BLaER1 treated with 17β-estradiol and CSF1 and Interleukin-3, amounts not matched to agents 10 nM and 100 nM (cell line): ENCODE measurements around the gene APBA3.

Experiments used
- H3K27ac ChIP-seq, 11 experiments: shearing (Covaris generic); formaldehyde crosslinking; 2 replicates each; pipeline ENCODE4 v1.8.1; 2022
- H3K27me3 ChIP-seq, 11 experiments: shearing (Covaris generic); formaldehyde crosslinking; 2 replicates each; pipeline ENCODE4 v1.8.1; 2022
- H3K36me3 ChIP-seq, 11 experiments: shearing (Covaris generic); formaldehyde crosslinking; 2 replicates each; pipeline ENCODE4 v1.8.1; 2022
- H3K4me1 ChIP-seq, 10 experiments: shearing (Covaris generic); formaldehyde crosslinking; 2 replicates each; pipeline ENCODE4 v1.8.1; 2022
- H3K4me2 ChIP-seq, 11 experiments: shearing (Covaris generic); formaldehyde crosslinking; 2 replicates each; pipeline ENCODE4 v1.8.1; 2022
- H3K4me3 ChIP-seq, 10 experiments: shearing (Covaris generic); formaldehyde crosslinking; 2 replicates each; pipeline ENCODE4 v1.8.1; 2022
- H3K9ac ChIP-seq, 11 experiments: shearing (Covaris generic); formaldehyde crosslinking; 2 replicates each; pipeline ENCODE4 v1.8.1; 2022
- H3K9me3 ChIP-seq, 11 experiments: shearing (Covaris generic); formaldehyde crosslinking; replicated peaks in 1 of 11; 2 replicates each; pipeline ENCODE4 v1.8.1; 2022
- H4K20me1 ChIP-seq, 11 experiments: shearing (Covaris generic); formaldehyde crosslinking; 2 replicates each; pipeline ENCODE4 v1.8.1; 2022
- Cebpa-rat ChIP-seq, 11 experiments: shearing (Covaris generic); IDR thresholded peaks; 2 replicates each; pipeline ENCODE4 v1.8.1; 2022

APBA3 gene

GRCh38 chr19:3736106-3736724, 25.3 kb downstream of the APBA3 start:
- H4K20me1 ChIP-seq, result no peaks in the 10 kb centered on the region
- no peak overlapping the region for H3K9ac ChIP-seq
- H3K4me2 ChIP-seq, result no peak overlapping the region
- no peak overlapping the region for H3K4me3 ChIP-seq
- no peak overlapping the region for H3K27ac ChIP-seq
- no peaks in the 10 kb centered on the region for H3K36me3 ChIP-seq
- peaks cover 0 to 12% (median 5%) of the 10 kb centered on the region in 10 experiments; a peak in 5 of 20 replicates for H3K4me1 ChIP-seq
- H3K27me3 ChIP-seq, result no peaks in the 10 kb centered on the region
- no peaks in the 10 kb centered on the region for H3K9me3 ChIP-seq
- TF ChIP-seq Cebpa-rat (IDR thresholded peaks at IDR 0.05), result no peak

- no peak overlapping the region for H3K9ac ChIP-seq
- no peak overlapping the region for H3K4me2 ChIP-seq
- H3K27ac ChIP-seq, result no peak overlapping the region
- no peak for TF ChIP-seq Cebpa-rat (IDR thresholded peaks at IDR 0.05)
- no peaks in the 10 kb centered on the region for H4K20me1 ChIP-seq
- H3K4me3 ChIP-seq, result no peak overlapping the region
- H3K4me1 ChIP-seq, result peaks cover 0 to 6% (median 2%) of the 10 kb centered on the region in 10 experiments; a peak in 5 of 20 replicates
- no peaks in the 10 kb centered on the region for H3K36me3 ChIP-seq
- H3K27me3 ChIP-seq, result no peaks in the 10 kb centered on the region
- no peaks in the 10 kb centered on the region for H3K9me3 ChIP-seq
Observed at GRCh38 chr19:3734310-3734600, 27.2 kb downstream of the APBA3 start.

GRCh38 chr19:3733549-3734309, 27.8 kb downstream of the APBA3 start:
- no peak overlapping the region for H3K4me2 ChIP-seq
- no peaks in the 10 kb centered on the region for H3K36me3 ChIP-seq
- H3K4me1 ChIP-seq, result peaks cover 0 to 6% (median 4%) of the 10 kb centered on the region in 10 experiments; a peak in 10 of 20 replicates
- no peak overlapping the region for H3K27ac ChIP-seq
- no peaks in the 10 kb centered on the region for H3K27me3 ChIP-seq
- TF ChIP-seq Cebpa-rat (IDR thresholded peaks at IDR 0.05), result no peak
- H4K20me1 ChIP-seq, result no peaks in the 10 kb centered on the region
- H3K4me3 ChIP-seq, result no peak overlapping the region
- H3K9ac ChIP-seq, result no peak overlapping the region
- H3K9me3 ChIP-seq, result no peaks in the 10 kb centered on the region

GRCh38 chr19:3732108-3732507, 29.4 kb downstream of the APBA3 start:
- no peaks in the 10 kb centered on the region for H3K27me3 ChIP-seq
- TF ChIP-seq Cebpa-rat (IDR thresholded peaks at IDR 0.05), result no peak
- H3K36me3 ChIP-seq, result no peaks in the 10 kb centered on the region

GRCh38 chr19:3730457-3730958, 31.0 kb downstream of the APBA3 start:
- Histone ChIP-seq H3K27ac (no peak overlapping the region), H3K4me3 (no peak overlapping the region), H3K9ac (no peak overlapping the region), H3K27me3 (no peaks in the 10 kb centered on the region), H3K9me3 (no peaks in the 10 kb centered on the region), H3K4me1 (peaks cover 0 to 20% (median 8%) of the 10 kb centered on the region in 10 experiments; a peak in 11 of 20 replicates), H4K20me1 (no peaks in the 10 kb centered on the region), H3K4me2 (no peak overlapping the region), H3K36me3 (no peaks in the 10 kb centered on the region)
- no peak for TF ChIP-seq Cebpa-rat (IDR thresholded peaks at IDR 0.05)

More at GRCh38 chr19:3732108-3732507, 29.4 kb downstream of the APBA3 start:
- no peak overlapping the region for H3K4me3 ChIP-seq
- H3K4me2 ChIP-seq, result no peak overlapping the region
- no peak overlapping the region for H3K27ac ChIP-seq
- no peaks in the 10 kb centered on the region for H3K9me3 ChIP-seq
- H3K4me1 ChIP-seq, result peaks cover 0 to 20% (median 8%) of the 10 kb centered on the region in 10 experiments; a peak in 11 of 20 replicates
- H3K9ac ChIP-seq, result no peak overlapping the region
- no peaks in the 10 kb centered on the region for H4K20me1 ChIP-seq

- no peak overlapping the region for H3K9ac ChIP-seq
- peaks cover 15 to 32% (median 24%) of the 10 kb centered on the region in 11 experiments for H3K27me3 ChIP-seq
- H3K4me2 ChIP-seq, result no peak overlapping the region
- peaks cover 0 to 6% (median 0%) of the 10 kb centered on the region in 11 experiments; a peak in 3 of 22 replicates for H3K9me3 ChIP-seq
- no peaks in the 10 kb centered on the region for H3K36me3 ChIP-seq
- H4K20me1 ChIP-seq, result no peaks in the 10 kb centered on the region; a peak in 1 of 22 replicates
- H3K4me3 ChIP-seq, result no peak overlapping the region
- peaks cover 0 to 29% (median 18%) of the 10 kb centered on the region in 10 experiments; a peak in 16 of 20 replicates for H3K4me1 ChIP-seq
- H3K27ac ChIP-seq, result no peak overlapping the region
- TF ChIP-seq Cebpa-rat (IDR thresholded peaks at IDR 0.05), result no peak
Observed at GRCh38 chr19:3725640-3726310, 35.7 kb downstream of the APBA3 start.

- H3K9ac ChIP-seq, result no peak overlapping the region
- H3K27ac ChIP-seq, result no peak overlapping the region
- H3K4me2 ChIP-seq, result no peak overlapping the region
- no peaks in the 10 kb centered on the region; a peak in 1 of 22 replicates for H4K20me1 ChIP-seq
- peaks cover 0 to 33% (median 19%) of the 10 kb centered on the region in 10 experiments; a peak in 16 of 20 replicates for H3K4me1 ChIP-seq
- no peak for TF ChIP-seq Cebpa-rat (IDR thresholded peaks at IDR 0.05)
- H3K27me3 ChIP-seq, result peaks cover 15 to 38% (median 30%) of the 10 kb centered on the region in 11 experiments
- no peaks in the 10 kb centered on the region for H3K36me3 ChIP-seq
- H3K4me3 ChIP-seq, result no peak overlapping the region
- peaks cover 0 to 6% (median 0%) of the 10 kb centered on the region in 11 experiments; a peak in 3 of 22 replicates for H3K9me3 ChIP-seq
Observed at GRCh38 chr19:3725121-3725520, 36.4 kb downstream of the APBA3 start.

- no peaks in the 10 kb centered on the region; a peak in 1 of 22 replicates for H4K20me1 ChIP-seq
- H3K27ac ChIP-seq, result no peak overlapping the region
- no peaks in the 10 kb centered on the region for H3K36me3 ChIP-seq
- no peak overlapping the region for H3K4me3 ChIP-seq
- H3K4me1 ChIP-seq, result peaks cover 0 to 33% (median 18%) of the 10 kb centered on the region in 10 experiments; a peak in 16 of 20 replicates
- peak overlapping the region in 1 of 11 experiments; percentile 7; a peak in 1 of 22 replicates for H3K9ac ChIP-seq
- peaks cover 0 to 6% (median 0%) of the 10 kb centered on the region in 11 experiments; a peak in 3 of 22 replicates for H3K9me3 ChIP-seq
- H3K27me3 ChIP-seq, result peaks cover 15 to 42% (median 32%) of the 10 kb centered on the region in 11 experiments
- TF ChIP-seq Cebpa-rat (IDR thresholded peaks at IDR 0.05), result no peak
- peak overlapping the region in 1 of 11 experiments; percentile 21; a peak in 1 of 22 replicates for H3K4me2 ChIP-seq
Observed at GRCh38 chr19:3723883-3724282, 37.6 kb downstream of the APBA3 start.

- H3K4me3 ChIP-seq, result no peak overlapping the region
- H3K4me2 ChIP-seq, result no peak overlapping the region
- peaks cover 0 to 6% (median 0%) of the 10 kb centered on the region in 11 experiments; a peak in 3 of 22 replicates for H3K9me3 ChIP-seq
- H3K9ac ChIP-seq, result no peak overlapping the region
- TF ChIP-seq Cebpa-rat (IDR thresholded peaks at IDR 0.05), result no peak
- H4K20me1 ChIP-seq, result no peaks in the 10 kb centered on the region; a peak in 1 of 22 replicates
- peaks cover 0 to 33% (median 15%) of the 10 kb centered on the region in 10 experiments; a peak in 16 of 20 replicates for H3K4me1 ChIP-seq
- peaks cover 15 to 42% (median 32%) of the 10 kb centered on the region in 11 experiments for H3K27me3 ChIP-seq
- H3K36me3 ChIP-seq, result no peaks in the 10 kb centered on the region
- no peak overlapping the region for H3K27ac ChIP-seq
Observed at GRCh38 chr19:3723110-3723488, 38.4 kb downstream of the APBA3 start.
